GM23248 (cell line): ENCODE results near the gene SHROOM3. TPM values are rescaled to one million over a fixed set of nuclear protein-coding genes. Genes with fewer than 3 reads are reported as not detected.

ENCODE experiments used
- DNase-seq: peaks from one replicate; pipeline ENCODE4 v3.0.0-alpha.2; 2015
- H2AFZ ChIP-seq: fragments of 200-600 bp; sonication (generic); 2 replicates; pipeline ENCODE4 v1.6.1; 2016; ENCODE audit warnings: antibody characterized with exemption
- H3F3A ChIP-seq: fragments of 200-600 bp; sonication (generic); 2 replicates; pipeline ENCODE4 v1.6.1; 2016; ENCODE audit warnings: mild to moderate bottlenecking, antibody characterized with exemption, mixed run types; ENCODE audit not compliant: insufficient read depth
- H3K27ac ChIP-seq: fragments of 200-600 bp; sonication (generic); 2 replicates; pipeline ENCODE4 v1.5.1; 2016; ENCODE audit warnings: mild to moderate bottlenecking
- H3K27me3 ChIP-seq: fragments of 200-600 bp; sonication (generic); replicated peaks from 2 replicates; pipeline ENCODE4 v1.6.1; 2016; ENCODE audit warnings: mild to moderate bottlenecking; ENCODE audit not compliant: insufficient read depth
- H3K36me3 ChIP-seq: fragments of 200-600 bp; sonication (generic); 2 replicates; pipeline ENCODE4 v1.6.1; 2016; ENCODE audit warnings: low read depth, mild to moderate bottlenecking
- H3K4me1 ChIP-seq: fragments of 200-600 bp; sonication (generic); 2 replicates; pipeline ENCODE4 v1.6.1; 2016; ENCODE audit warnings: mild to moderate bottlenecking; ENCODE audit not compliant: insufficient read depth
- H3K4me2 ChIP-seq: fragments of 200-600 bp; sonication (generic); one replicate; pipeline ENCODE4 v1.6.1; 2016; ENCODE audit warnings: mild to moderate bottlenecking; ENCODE audit not compliant: unreplicated experiment
- H3K4me3 ChIP-seq: fragments of 200-600 bp; sonication (generic); 2 replicates; pipeline ENCODE4 v1.5.1; 2016; ENCODE audit warnings: mild to moderate bottlenecking
- H3K79me2 ChIP-seq: fragments of 200-600 bp; sonication (generic); 2 replicates; pipeline ENCODE4 v1.6.1; 2016; ENCODE audit warnings: mild to moderate bottlenecking; ENCODE audit not compliant: insufficient read depth
- H3K9ac ChIP-seq: fragments of 200-600 bp; sonication (generic); 2 replicates; pipeline ENCODE4 v1.6.1; 2016; ENCODE audit warnings: mild to moderate bottlenecking
- H3K9me2 ChIP-seq: fragments of 200-600 bp; sonication (generic); 2 replicates; pipeline ENCODE4 v1.6.1; 2016; ENCODE audit warnings: mixed run types, mild to moderate bottlenecking, moderate library complexity; ENCODE audit not compliant: insufficient read depth
- H3K9me3 ChIP-seq: fragments of 200-600 bp; sonication (generic); one replicate; pipeline ENCODE4 v1.6.1; 2017; ENCODE audit warnings: low read depth
- H4K20me1 ChIP-seq: fragments of 200-600 bp; sonication (generic); 2 replicates; pipeline ENCODE4 v1.6.0; 2016; ENCODE audit not compliant: insufficient read depth
- EZH2 ChIP-seq: fragments of 200-600 bp; sonication (generic); IDR thresholded peaks from 2 replicates; pipeline ENCODE4 v1.6.1; 2018; ENCODE audit warnings: antibody characterized with exemption, mild to moderate bottlenecking; ENCODE audit not compliant: insufficient read depth, poor library complexity, severe bottlenecking
- EZH2phosphoT487 ChIP-seq: fragments of 200-600 bp; sonication (generic); IDR thresholded peaks from 2 replicates; pipeline ENCODE4 v1.6.1; 2018; ENCODE audit warnings: antibody characterized with exemption, moderate library complexity, mild to moderate bottlenecking, low read depth; ENCODE audit not compliant: insufficient read depth
- WGBS, 2 experiments: methylation state at CpG; one replicate each; pipeline ENCODE4 v1.1.6; 2015 to 2017; ENCODE audit warnings: low lambda C conversion rate in 2 of 2, low coverage in 1 of 2; ENCODE audit errors: missing lambda C conversion rate in 2 of 2; 5-methylcytosine and 5-hydroxymethylcytosine counted together
- in situ Hi-C: fragments of 300-500 bp; cut with MboI; formaldehyde crosslinking; loops from 2 replicates; pipeline ENCODE4 v1.15.0; 2020
- polyA plus RNA-seq: library from polyadenylated mRNA; unstranded; fragments of >200 nt; fragmentation: Nextera tagmentation; extraction: Ambion mirVana; gene quantifications from 2 replicates; pipeline ENCODE4 v1.2.1, GENCODE V29; 2016
- total RNA-seq: library from RNA; depleted of rRNA; stranded (reverse); fragments of >200 nt; shearing (Covaris generic); gene quantifications from 2 replicates; pipeline ENCODE4 v1.2.3, GENCODE V29; 2014

The SHROOM3 gene
- total and polyA plus RNA-seq, 2 experiments from 2014 or later = 9.7 to 44.6 TPM

GRCh38 chr4:76585897-76586360 is 150.9 kb downstream of the SHROOM3 start:
- Histone ChIP-seq H3K27ac (no peak overlapping the region), H3K36me3 (no peaks in the 10 kb centered on the region), H3K4me3 (peak overlapping the region; percentile 44), H4K20me1 (no peaks in the 10 kb centered on the region), H3K9me3 (no peaks in the 10 kb centered on the region), H3F3A (peaks cover 30% of the 10 kb centered on the region), H3K4me2 (peak overlapping the region; percentile 38), H3K9ac (peak overlapping the region; percentile 41), H2AFZ (peak overlapping the region; percentile 53), H3K27me3 (no peaks in the 10 kb centered on the region), H3K79me2 (no peaks in the 10 kb centered on the region), H3K9me2 (no peaks in the 10 kb centered on the region), H3K4me1 (peaks cover 33% of the 10 kb centered on the region)
- 34 to 42% methylated on average over 21 to 28 of the region's 28 CpGs for WGBS, 2 experiments
- in situ Hi-C loops = no loop called here
- TF ChIP-seq EZH2 (no peak), EZH2phosphoT487 (no peak)
- peak; percentile 53 for DNase-seq

- peaks cover 43% of the 10 kb centered on the region for H3K4me1 ChIP-seq
- TF ChIP-seq EZH2phosphoT487 = no peak
- H2AFZ ChIP-seq = no peak overlapping the region
Observed at GRCh38 chr4:76588274-76588673, 153.2 kb downstream of the SHROOM3 start.

GRCh38 chr4:76589402-76589801 is 154.4 kb downstream of the SHROOM3 start:
- Histone ChIP-seq H3K36me3 (no peaks in the 10 kb centered on the region), H3K79me2 (no peaks in the 10 kb centered on the region), H3K9me3 (no peaks in the 10 kb centered on the region), H3K4me1 (peaks cover 43% of the 10 kb centered on the region), H2AFZ (peak overlapping the region; percentile 35; the same call in 1 of the 2 replicates), H3F3A (peaks cover 38% of the 10 kb centered on the region), H4K20me1 (no peaks in the 10 kb centered on the region), H3K27me3 (no peaks in the 10 kb centered on the region), H3K4me3 (0 out of 2 replicates have a peak overlapping the region, but pooled peaks have one; percentile 13), H3K27ac (peak overlapping the region; percentile 97), H3K9me2 (no peaks in the 10 kb centered on the region), H3K4me2 (peak overlapping the region; percentile 72), H3K9ac (peak overlapping the region; percentile 84)
- 0 to 16% methylated on average over 1 of the region's 1 CpG for WGBS, 2 experiments
- no peak for TF ChIP-seq EZH2phosphoT487
- no peak for TF ChIP-seq EZH2
- peak; percentile 88 for DNase-seq
- in situ Hi-C loops = no loop called here

More at GRCh38 chr4:76588274-76588673, 153.2 kb downstream of the SHROOM3 start:
- Histone ChIP-seq H3K4me3 (no peak overlapping the region), H3K36me3 (no peaks in the 10 kb centered on the region), H3K9me2 (no peaks in the 10 kb centered on the region), H3K9me3 (no peaks in the 10 kb centered on the region), H3K79me2 (no peaks in the 10 kb centered on the region), H3K27me3 (no peaks in the 10 kb centered on the region), H3K27ac (no peak overlapping the region), H3F3A (peaks cover 39% of the 10 kb centered on the region), H4K20me1 (no peaks in the 10 kb centered on the region), H3K9ac (no peak overlapping the region), H3K4me2 (no peak overlapping the region)
- in situ Hi-C loops = no loop called here
- 93 to 97% methylated on average over 2 of the region's 2 CpGs for WGBS, 2 experiments
- DNase-seq = no peak

- Histone ChIP-seq H3K9ac (peak overlapping the region; percentile 84), H4K20me1 (no peaks in the 10 kb centered on the region), H3K4me3 (peak overlapping the region; percentile 25), H3K36me3 (no peaks in the 10 kb centered on the region), H3K9me3 (no peaks in the 10 kb centered on the region), H3K4me2 (peak overlapping the region; percentile 72), H3F3A (peaks cover 31% of the 10 kb centered on the region), H3K27me3 (no peaks in the 10 kb centered on the region), H3K79me2 (no peaks in the 10 kb centered on the region), H3K9me2 (no peaks in the 10 kb centered on the region), H2AFZ (peak overlapping the region; percentile 35; the same call in 1 of the 2 replicates), H3K4me1 (peaks cover 35% of the 10 kb centered on the region), H3K27ac (peak overlapping the region; percentile 97)
- 48% methylated on average over 10 of the region's 10 CpGs for WGBS, 2 experiments
- DNase-seq = peak; percentile 90
- TF ChIP-seq EZH2 (no peak), EZH2phosphoT487 (0 out of 2 replicates have a peak, but pooled peaks have one; percentile 38)
- in situ Hi-C loops = no loop called here
Observed at GRCh38 chr4:76589872-76590797, 155.1 kb downstream of the SHROOM3 start.
